ENCODE data around the gene TP53I3.

DNA sequence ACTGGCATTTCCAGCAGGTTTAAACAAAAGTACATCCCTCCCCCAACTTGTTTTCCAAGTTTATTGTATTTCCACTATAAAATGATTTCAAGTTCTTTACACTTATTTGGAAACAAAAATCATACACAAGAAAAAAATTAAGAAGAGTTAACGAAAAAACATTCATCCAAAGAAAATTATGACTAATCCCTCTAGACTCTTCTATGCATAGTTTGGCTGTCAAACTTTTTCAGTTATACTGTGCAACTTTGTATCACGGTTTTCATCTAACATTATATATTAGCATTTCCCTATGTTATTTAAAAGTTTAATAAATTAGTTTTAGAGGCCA lies 38.1 kb downstream of the TP53I3 start:
- TF ChIP-seq POLR2AphosphoS5 (IDR thresholded peaks at IDR 0.05; ENCODE audit: borderline replicate concordance, low read depth, low read length): no peak
- TF ChIP-seq EZH2 (IDR thresholded peaks at IDR 0.05): no peak

Data from SK-N-MC (cell line).